Measurements from ENCODE around the gene CACNG1. TPM values are rescaled to one million over a fixed set of nuclear protein-coding genes. Genes with fewer than 3 reads are reported as not detected.

CACNG1 gene
- total and polyA plus RNA-seq, 2 donors: 0.42 to 2.4 TPM

GRCh38 chr17:67053438-67054000 is 9.2 kb downstream of the CACNG1 start:
- H3K4me1 ChIP-seq (ENCODE audit: control insufficient read depth in 2 of 2, insufficient read depth in 2 of 2, low read length in 2 of 2): no peaks in the 10 kb centered on the region
- no peak for DNase-seq (ENCODE audit: low read depth in 6 of 9, low spot score in 9 of 9)
- no peak overlapping the region for H3K4me3 ChIP-seq (ENCODE audit: low read length in 2 of 2)
- H3K27me3 ChIP-seq (ENCODE audit: control insufficient read depth in 2 of 2, insufficient read depth in 1 of 2, low read length in 1 of 2): no peaks in the 10 kb centered on the region
- H3K36me3 ChIP-seq (ENCODE audit: control insufficient read depth in 2 of 2, insufficient read depth in 2 of 2, low read length in 1 of 2): no peaks in the 10 kb centered on the region
- WGBS: 96% methylated on average over 9 of the region's 9 CpGs
- H3K27ac ChIP-seq (ENCODE audit: low read depth in 1 of 2, low read length in 1 of 2): no peak overlapping the region
- H3K9me3 ChIP-seq (ENCODE audit: control insufficient read depth in 2 of 2, insufficient read depth in 1 of 2, low read length in 1 of 2): no peaks in the 10 kb centered on the region

GRCh38 chr17:67054011-67054591 is 9.7 kb downstream of the CACNG1 start:
- Histone ChIP-seq H3K9me3 (ENCODE audit: control insufficient read depth in 2 of 2, insufficient read depth in 1 of 2, low read length in 1 of 2) (no peaks in the 10 kb centered on the region), H3K4me3 (ENCODE audit: low read length in 2 of 2) (no peak overlapping the region), H3K36me3 (ENCODE audit: control insufficient read depth in 2 of 2, insufficient read depth in 2 of 2, low read length in 1 of 2) (no peaks in the 10 kb centered on the region), H3K27me3 (ENCODE audit: control insufficient read depth in 2 of 2, insufficient read depth in 1 of 2, low read length in 1 of 2) (no peaks in the 10 kb centered on the region), H3K27ac (ENCODE audit: low read depth in 1 of 2, low read length in 1 of 2) (no peak overlapping the region), H3K4me1 (ENCODE audit: control insufficient read depth in 2 of 2, insufficient read depth in 2 of 2, low read length in 2 of 2) (no peaks in the 10 kb centered on the region)
- DNase-seq (ENCODE audit: low read depth in 6 of 9, low spot score in 9 of 9): no peak
- WGBS: 93% methylated on average over 19 of the region's 19 CpGs

GRCh38 chr17:67054608-67055007 is 10.3 kb downstream of the CACNG1 start:
- Histone ChIP-seq H3K9me3 (ENCODE audit: control insufficient read depth in 2 of 2, insufficient read depth in 1 of 2, low read length in 1 of 2) (no peaks in the 10 kb centered on the region), H3K27ac (ENCODE audit: low read depth in 1 of 2, low read length in 1 of 2) (no peak overlapping the region), H3K27me3 (ENCODE audit: control insufficient read depth in 2 of 2, insufficient read depth in 1 of 2, low read length in 1 of 2) (no peaks in the 10 kb centered on the region), H3K4me1 (ENCODE audit: control insufficient read depth in 2 of 2, insufficient read depth in 2 of 2, low read length in 2 of 2) (no peaks in the 10 kb centered on the region), H3K36me3 (ENCODE audit: control insufficient read depth in 2 of 2, insufficient read depth in 2 of 2, low read length in 1 of 2) (no peaks in the 10 kb centered on the region), H3K4me3 (ENCODE audit: low read length in 2 of 2) (no peak overlapping the region)
- 86% methylated on average over 5 of the region's 5 CpGs for WGBS
- DNase-seq (ENCODE audit: low read depth in 6 of 9, low spot score in 9 of 9): no peak

- Histone ChIP-seq H3K9me3 (ENCODE audit: control insufficient read depth in 2 of 2, insufficient read depth in 1 of 2, low read length in 1 of 2) (no peaks in the 10 kb centered on the region), H3K4me1 (ENCODE audit: control insufficient read depth in 2 of 2, insufficient read depth in 2 of 2, low read length in 2 of 2) (no peaks in the 10 kb centered on the region), H3K36me3 (ENCODE audit: control insufficient read depth in 2 of 2, insufficient read depth in 2 of 2, low read length in 1 of 2) (no peaks in the 10 kb centered on the region), H3K27ac (ENCODE audit: low read depth in 1 of 2, low read length in 1 of 2) (no peak overlapping the region), H3K27me3 (ENCODE audit: control insufficient read depth in 2 of 2, insufficient read depth in 1 of 2, low read length in 1 of 2) (no peaks in the 10 kb centered on the region), H3K4me3 (ENCODE audit: low read length in 2 of 2) (no peak overlapping the region)
- WGBS: 97% methylated on average over 19 of the region's 19 CpGs
- DNase-seq (ENCODE audit: low read depth in 6 of 9, low spot score in 9 of 9): no peak
These were observed 10.7 kb downstream of the CACNG1 start for GRCh38 chr17:67055041-67055443.

GRCh38 chr17:67055811-67056745 is 11.7 kb downstream of the CACNG1 start:
- no peak for DNase-seq (ENCODE audit: low read depth in 6 of 9, low spot score in 9 of 9)
- Histone ChIP-seq H3K4me1 (ENCODE audit: control insufficient read depth in 2 of 2, insufficient read depth in 2 of 2, low read length in 2 of 2) (no peaks in the 10 kb centered on the region), H3K9me3 (ENCODE audit: control insufficient read depth in 2 of 2, insufficient read depth in 1 of 2, low read length in 1 of 2) (no peaks in the 10 kb centered on the region), H3K27me3 (ENCODE audit: control insufficient read depth in 2 of 2, insufficient read depth in 1 of 2, low read length in 1 of 2) (no peaks in the 10 kb centered on the region), H3K36me3 (ENCODE audit: control insufficient read depth in 2 of 2, insufficient read depth in 2 of 2, low read length in 1 of 2) (no peaks in the 10 kb centered on the region), H3K4me3 (ENCODE audit: low read length in 2 of 2) (no peak overlapping the region), H3K27ac (ENCODE audit: low read depth in 1 of 2, low read length in 1 of 2) (no peak overlapping the region)
- 93% methylated on average over 29 of the region's 29 CpGs for WGBS

GRCh38 chr17:67056746-67057490 is 12.6 kb downstream of the CACNG1 start:
- 96% methylated on average over 18 of the region's 18 CpGs for WGBS
- Histone ChIP-seq H3K36me3 (ENCODE audit: control insufficient read depth in 2 of 2, insufficient read depth in 2 of 2, low read length in 1 of 2) (no peaks in the 10 kb centered on the region), H3K27me3 (ENCODE audit: control insufficient read depth in 2 of 2, insufficient read depth in 1 of 2, low read length in 1 of 2) (no peaks in the 10 kb centered on the region), H3K9me3 (ENCODE audit: control insufficient read depth in 2 of 2, insufficient read depth in 1 of 2, low read length in 1 of 2) (no peaks in the 10 kb centered on the region), H3K4me1 (ENCODE audit: control insufficient read depth in 2 of 2, insufficient read depth in 2 of 2, low read length in 2 of 2) (no peaks in the 10 kb centered on the region), H3K4me3 (ENCODE audit: low read length in 2 of 2) (no peak overlapping the region), H3K27ac (ENCODE audit: low read depth in 1 of 2, low read length in 1 of 2) (no peak overlapping the region)
- DNase-seq (ENCODE audit: low read depth in 6 of 9, low spot score in 9 of 9): no peak

GRCh38 chr17:67058036-67058435 is 13.7 kb downstream of the CACNG1 start:
- no peaks in the 10 kb centered on the region for H3K4me1 ChIP-seq (ENCODE audit: control insufficient read depth in 2 of 2, insufficient read depth in 2 of 2, low read length in 2 of 2)
- H3K27ac ChIP-seq (ENCODE audit: low read depth in 1 of 2, low read length in 1 of 2): no peak overlapping the region
- no peaks in the 10 kb centered on the region for H3K36me3 ChIP-seq (ENCODE audit: control insufficient read depth in 2 of 2, insufficient read depth in 2 of 2, low read length in 1 of 2)
- 98% methylated on average over 8 of the region's 8 CpGs for WGBS
- H3K4me3 ChIP-seq (ENCODE audit: low read length in 2 of 2): no peak overlapping the region
- DNase-seq (ENCODE audit: low read depth in 6 of 9, low spot score in 9 of 9): no peak
- no peaks in the 10 kb centered on the region for H3K27me3 ChIP-seq (ENCODE audit: control insufficient read depth in 2 of 2, insufficient read depth in 1 of 2, low read length in 1 of 2)
- no peaks in the 10 kb centered on the region for H3K9me3 ChIP-seq (ENCODE audit: control insufficient read depth in 2 of 2, insufficient read depth in 1 of 2, low read length in 1 of 2)

- DNase-seq (ENCODE audit: low read depth in 6 of 9, low spot score in 9 of 9): no peak
- H3K36me3 ChIP-seq (ENCODE audit: control insufficient read depth in 2 of 2, insufficient read depth in 2 of 2, low read length in 1 of 2): no peaks in the 10 kb centered on the region
- 95% methylated on average over 6 of the region's 6 CpGs for WGBS
- H3K27me3 ChIP-seq (ENCODE audit: control insufficient read depth in 2 of 2, insufficient read depth in 1 of 2, low read length in 1 of 2): no peaks in the 10 kb centered on the region
- no peaks in the 10 kb centered on the region for H3K9me3 ChIP-seq (ENCODE audit: control insufficient read depth in 2 of 2, insufficient read depth in 1 of 2, low read length in 1 of 2)
- H3K4me3 ChIP-seq (ENCODE audit: low read length in 2 of 2): no peak overlapping the region
- H3K27ac ChIP-seq (ENCODE audit: low read depth in 1 of 2, low read length in 1 of 2): no peak overlapping the region
- no peaks in the 10 kb centered on the region for H3K4me1 ChIP-seq (ENCODE audit: control insufficient read depth in 2 of 2, insufficient read depth in 2 of 2, low read length in 2 of 2)
These were observed 15.0 kb downstream of the CACNG1 start for GRCh38 chr17:67059372-67059771.

GRCh38 chr17:67063141-67063540 is 18.8 kb downstream of the CACNG1 start:
- H3K4me3 ChIP-seq (ENCODE audit: low read length in 2 of 2): no peak overlapping the region
- WGBS: 98% methylated on average over 6 of the region's 6 CpGs
- DNase-seq (ENCODE audit: low read depth in 6 of 9, low spot score in 9 of 9): no peak
- no peaks in the 10 kb centered on the region for H3K27me3 ChIP-seq (ENCODE audit: control insufficient read depth in 2 of 2, insufficient read depth in 1 of 2, low read length in 1 of 2)
- H3K36me3 ChIP-seq (ENCODE audit: control insufficient read depth in 2 of 2, insufficient read depth in 2 of 2, low read length in 1 of 2): peaks cover 0 to 3% of the 10 kb centered on the region in 2 donors
- H3K4me1 ChIP-seq (ENCODE audit: control insufficient read depth in 2 of 2, insufficient read depth in 2 of 2, low read length in 2 of 2): no peaks in the 10 kb centered on the region
- no peak overlapping the region for H3K27ac ChIP-seq (ENCODE audit: low read depth in 1 of 2, low read length in 1 of 2)
- H3K9me3 ChIP-seq (ENCODE audit: control insufficient read depth in 2 of 2, insufficient read depth in 1 of 2, low read length in 1 of 2): no peaks in the 10 kb centered on the region
